ENCODE data around the gene IQCF5. TPM values are rescaled to one million over a fixed set of nuclear protein-coding genes. Genes with fewer than 3 reads are reported as not detected.

Gene IQCF5
- polyA plus RNA-seq (2012; ENCODE audit: insufficient read length, low read depth): not detected

- TF ChIP-seq POLR2AphosphoS5 (IDR thresholded peaks at IDR 0.05; ENCODE audit: low read depth, low read length) (no peak), TAF1 (IDR thresholded peaks at IDR 0.05; ENCODE audit: borderline replicate concordance, insufficient read depth, low read length) (no peak), FOXP2 (optimal IDR thresholded peaks at IDR 0.05; ENCODE audit: borderline replicate concordance, extremely low read depth, extremely low read length, insufficient read depth) (no peak), REST (IDR thresholded peaks at IDR 0.05; ENCODE audit: insufficient read depth in 1 of 2, low read depth in 2 of 2, low read length in 2 of 2) (no peak), SIN3A (IDR thresholded peaks at IDR 0.05; ENCODE audit: borderline replicate concordance, insufficient read depth, low read length) (no peak)
Observed at GRCh38 chr3:51875501-51875900, at the start of gene IQCF5. TSS of gene IQCF5 (minus strand) at chr3:51875601. CDS start at chr3:51875531, 70 bp downstream.

- TF ChIP-seq POLR2AphosphoS5 (IDR thresholded peaks at IDR 0.05; ENCODE audit: low read depth, low read length): no peak
- no peak for TF ChIP-seq REST (IDR thresholded peaks at IDR 0.05; ENCODE audit: insufficient read depth in 1 of 2, low read depth in 2 of 2, low read length in 2 of 2)
- TF ChIP-seq SIN3A (IDR thresholded peaks at IDR 0.05; ENCODE audit: borderline replicate concordance, insufficient read depth, low read length): no peak
- no peak for TF ChIP-seq FOXP2 (optimal IDR thresholded peaks at IDR 0.05; ENCODE audit: borderline replicate concordance, extremely low read depth, extremely low read length, insufficient read depth)
- TF ChIP-seq TAF1 (IDR thresholded peaks at IDR 0.05; ENCODE audit: borderline replicate concordance, insufficient read depth, low read length): no peak
Observed at GRCh38 chr3:51921081-51921578, 45.7 kb upstream of the IQCF5 start.

- TF ChIP-seq SIN3A (IDR thresholded peaks at IDR 0.05; ENCODE audit: borderline replicate concordance, insufficient read depth, low read length): no peak
Observed at GRCh38 chr3:51916418-51916817, 41.0 kb upstream of the IQCF5 start.

- no peak for TF ChIP-seq FOXP2 (optimal IDR thresholded peaks at IDR 0.05; ENCODE audit: borderline replicate concordance, extremely low read depth, extremely low read length, insufficient read depth)
- TF ChIP-seq TAF1 (IDR thresholded peaks at IDR 0.05; ENCODE audit: borderline replicate concordance, insufficient read depth, low read length): no peak
- TF ChIP-seq POLR2AphosphoS5 (IDR thresholded peaks at IDR 0.05; ENCODE audit: low read depth, low read length): no peak
- no peak for TF ChIP-seq SIN3A (IDR thresholded peaks at IDR 0.05; ENCODE audit: borderline replicate concordance, insufficient read depth, low read length)
- no peak for TF ChIP-seq REST (IDR thresholded peaks at IDR 0.05; ENCODE audit: insufficient read depth in 1 of 2, low read depth in 2 of 2, low read length in 2 of 2)
Observed at GRCh38 chr3:51908026-51908425, 32.6 kb upstream of the IQCF5 start.

- no peak for TF ChIP-seq SIN3A (IDR thresholded peaks at IDR 0.05; ENCODE audit: borderline replicate concordance, insufficient read depth, low read length)
- TF ChIP-seq TAF1 (IDR thresholded peaks at IDR 0.05; ENCODE audit: borderline replicate concordance, insufficient read depth, low read length): no peak
- TF ChIP-seq POLR2AphosphoS5 (IDR thresholded peaks at IDR 0.05; ENCODE audit: low read depth, low read length): no peak
- no peak for TF ChIP-seq FOXP2 (optimal IDR thresholded peaks at IDR 0.05; ENCODE audit: borderline replicate concordance, extremely low read depth, extremely low read length, insufficient read depth)
- no peak for TF ChIP-seq REST (IDR thresholded peaks at IDR 0.05; ENCODE audit: insufficient read depth in 1 of 2, low read depth in 2 of 2, low read length in 2 of 2)
Observed at GRCh38 chr3:51904034-51904823, 28.8 kb upstream of the IQCF5 start.
